ENCODE results near the gene THSD7A.

- TF ChIP-seq CTCF (optimal IDR thresholded peaks at IDR 0.05 in 1 of 3, IDR thresholded peaks at IDR 0.05 in 1 of 3, conservative IDR thresholded peaks at IDR 0.05 in 1 of 3; ENCODE audit: extremely low read depth in 1 of 3, insufficient read depth in 2 of 3, low read length in 3 of 3), result no peak
- no peak for TF ChIP-seq EZH2 (IDR thresholded peaks at IDR 0.05; ENCODE audit: low read length)
Measured at GRCh38 chr7:11332865-11333228, 499.2 kb downstream of the THSD7A start.

Measured in keratinocyte (primary cell).